ENCODE results near the gene PANX2.
"Not testable (repeated sequence)": the region's sequence is repeated elsewhere in the genome, so short reads cannot be mapped to it uniquely, and the experiment has no call there.

The PANX2 gene

GRCh38 chr22:50131894-50132293, 38.6 kb upstream of the PANX2 start:
- no peaks in the 10 kb centered on the region for H3K27me3 ChIP-seq (replicated peaks)
- no peak for TF ChIP-seq CTCF (IDR thresholded peaks at IDR 0.05; ENCODE audit: low read depth, low read length, missing control alignments)
- in situ Hi-C loops (cut with HindIII; ENCODE audit: low pct_ligation_motif_present, low sequenced_read_pairs), result no loop called here
- no peak overlapping the region for H3K4me3 ChIP-seq (ENCODE audit: low read depth, low read length)
- H3K36me3 ChIP-seq (replicated peaks), result no peaks in the 10 kb centered on the region
- DNase-seq, result no peak
- no peak overlapping the region for H3K27ac ChIP-seq

DNA sequence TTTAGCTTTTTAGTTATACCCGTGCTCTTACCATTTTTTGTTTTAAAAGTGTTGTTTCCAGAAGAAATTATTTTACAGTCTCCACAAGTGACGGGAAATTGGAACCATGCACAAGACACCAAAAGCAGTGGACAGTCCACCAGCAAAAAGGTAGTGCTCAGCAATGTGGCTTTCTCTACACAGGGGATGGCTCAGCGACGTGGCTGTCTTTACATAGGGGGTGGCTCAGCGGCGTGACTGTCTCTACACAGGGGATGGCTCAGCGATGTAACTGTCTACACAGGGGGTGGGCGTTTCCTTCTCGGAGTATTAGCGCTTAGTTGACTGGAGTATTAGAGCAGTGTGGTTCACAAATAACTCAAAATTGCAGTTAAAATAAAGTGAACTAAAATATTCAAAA, 36.0 kb upstream of the PANX2 start:
- Histone ChIP-seq H3K27ac (no peak overlapping the region), H3K4me3 (ENCODE audit: low read depth, low read length) (no peak overlapping the region), H3K27me3 (replicated peaks) (no peaks in the 10 kb centered on the region), H3K36me3 (replicated peaks) (no peaks in the 10 kb centered on the region)
- DNase-seq, result no peak
- TF ChIP-seq CTCF (IDR thresholded peaks at IDR 0.05; ENCODE audit: low read depth, low read length, missing control alignments), result no peak
- in situ Hi-C loops (cut with HindIII; ENCODE audit: low pct_ligation_motif_present, low sequenced_read_pairs), result no loop called here

DNA sequence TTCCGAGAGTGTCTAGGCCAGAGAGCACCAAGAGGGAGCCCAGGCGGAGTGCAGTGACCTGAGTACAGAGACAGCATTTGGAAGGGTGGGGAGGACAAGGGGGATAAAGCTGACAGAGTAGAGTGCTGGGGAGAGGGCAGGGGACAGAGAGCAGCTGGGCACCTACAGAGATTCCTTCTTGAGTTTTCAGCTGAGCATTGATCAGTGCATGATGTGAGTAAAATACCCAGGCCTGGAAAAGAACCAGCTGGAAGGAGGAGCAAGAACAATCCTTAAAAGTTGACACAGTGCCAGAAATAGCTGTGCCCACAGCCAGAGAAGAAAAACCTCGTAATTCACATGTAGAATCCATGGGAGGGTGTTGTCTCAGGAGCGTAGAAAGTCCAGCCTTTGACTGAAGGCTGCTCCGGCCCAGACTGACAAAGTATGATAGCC, 33.9 kb upstream of the PANX2 start:
- in situ Hi-C loops (cut with HindIII; ENCODE audit: low pct_ligation_motif_present, low sequenced_read_pairs), result no loop called here
- Histone ChIP-seq H3K36me3 (replicated peaks) (no peaks in the 10 kb centered on the region), H3K27me3 (replicated peaks) (no peaks in the 10 kb centered on the region), H3K27ac (no peak overlapping the region), H3K4me3 (ENCODE audit: low read depth, low read length) (no peak overlapping the region)
- DNase-seq, result no peak
- no peak for TF ChIP-seq CTCF (IDR thresholded peaks at IDR 0.05; ENCODE audit: low read depth, low read length, missing control alignments)

GRCh38 chr22:50137277-50137676, 33.3 kb upstream of the PANX2 start:
- DNase-seq; H3K27ac ChIP-seq; in situ Hi-C loops (cut with HindIII; ENCODE audit: low pct_ligation_motif_present, low sequenced_read_pairs); H3K36me3 ChIP-seq (replicated peaks); H3K4me3 ChIP-seq (ENCODE audit: low read depth, low read length); H3K27me3 ChIP-seq (replicated peaks): not testable (repeated sequence)

GRCh38 chr22:50138041-50138440, 32.5 kb upstream of the PANX2 start:
- Histone ChIP-seq H3K36me3 (replicated peaks) (no peaks in the 10 kb centered on the region), H3K4me3 (ENCODE audit: low read depth, low read length) (no peak overlapping the region), H3K27me3 (replicated peaks) (peaks cover 3% of the 10 kb centered on the region), H3K27ac (no peak overlapping the region)
- no peak for DNase-seq
- in situ Hi-C loops (cut with HindIII; ENCODE audit: low pct_ligation_motif_present, low sequenced_read_pairs), result no loop called here
- TF ChIP-seq CTCF (IDR thresholded peaks at IDR 0.05; ENCODE audit: low read depth, low read length, missing control alignments), result no peak

DNA sequence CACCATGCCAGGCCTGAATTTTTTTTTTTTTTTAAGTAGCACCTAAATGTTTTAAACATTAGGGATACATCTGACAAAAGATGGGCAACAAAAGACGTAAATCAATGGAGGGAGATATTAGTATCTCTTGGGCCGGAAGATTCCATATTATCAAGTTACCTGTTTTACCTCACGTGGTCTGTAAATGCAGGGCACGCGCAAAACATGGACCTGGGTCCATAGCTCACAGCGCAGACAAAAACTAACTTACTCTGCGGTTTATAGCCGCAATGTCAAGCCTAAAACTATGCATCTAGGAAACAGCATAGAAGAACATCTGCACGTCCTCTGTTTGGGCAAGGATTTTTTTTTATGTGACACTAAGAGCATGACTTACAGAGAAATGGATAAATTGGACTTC, 31.5 kb upstream of the PANX2 start:
- no peak overlapping the region for H3K27ac ChIP-seq
- no peaks in the 10 kb centered on the region for H3K36me3 ChIP-seq (replicated peaks)
- TF ChIP-seq CTCF (IDR thresholded peaks at IDR 0.05; ENCODE audit: low read depth, low read length, missing control alignments), result no peak
- in situ Hi-C loops (cut with HindIII; ENCODE audit: low pct_ligation_motif_present, low sequenced_read_pairs), result no loop called here
- H3K27me3 ChIP-seq (replicated peaks), result peaks cover 3% of the 10 kb centered on the region
- DNase-seq, result no peak
- no peak overlapping the region for H3K4me3 ChIP-seq (ENCODE audit: low read depth, low read length)
